DND-41 (cell line): ENCODE data around the gene DOCK4.

Experiments
- ATAC-seq: fragments of 200-7000 bp; cut with Tn5 transposase; 3 replicates; pipeline ENCODE4 v1.9.1; 2021; ENCODE audit warnings: low read depth; ENCODE audit not compliant: insufficient read depth
- DNase-seq: peaks from one replicate; pipeline ENCODE4 v3.0.0-alpha.2; 2020
- H2AFZ ChIP-seq: 2 replicates; pipeline ENCODE4 v1.6.0; 2012; ENCODE audit warnings: low read depth, low read length
- H3K27ac ChIP-seq: 2 replicates; pipeline ENCODE4 v1.5.1; 2012; ENCODE audit warnings: low read length, inconsistent platforms
- H3K27me3 ChIP-seq: fragments of 200-600 bp; sonication (generic); 2 replicates; pipeline ENCODE4 v1.6.0; 2012; ENCODE audit warnings: low read length, mild to moderate bottlenecking, inconsistent platforms; ENCODE audit not compliant: insufficient read depth, poor library complexity
- H3K36me3 ChIP-seq: 2 replicates; pipeline ENCODE4 v1.5.1; 2012; ENCODE audit warnings: low read length, inconsistent platforms; ENCODE audit not compliant: insufficient read depth
- H3K4me1 ChIP-seq: 2 replicates; pipeline ENCODE4 v1.5.1; 2012; ENCODE audit warnings: mild to moderate bottlenecking, low read length; ENCODE audit not compliant: insufficient read depth
- H3K4me2 ChIP-seq: 2 replicates; pipeline ENCODE4 v1.6.0; 2012; ENCODE audit warnings: mild to moderate bottlenecking, moderate library complexity, low read length, inconsistent platforms; ENCODE audit not compliant: insufficient read depth
- H3K4me3 ChIP-seq, 2 experiments: fragments of 200-600 bp in 1 of 2; shearing (Covaris generic) in 1 of 2; 2 replicates each; pipeline ENCODE4 v1.5.1; 2012 to 2016; ENCODE audit warnings: inconsistent platforms in 2 of 2, low read length in 2 of 2, mild to moderate bottlenecking in 2 of 2, low read depth in 1 of 2, moderate library complexity in 1 of 2
- H3K79me2 ChIP-seq: 2 replicates; pipeline ENCODE4 v1.6.0; 2012; ENCODE audit warnings: low read length, inconsistent platforms; ENCODE audit not compliant: insufficient read depth
- H3K9ac ChIP-seq: 2 replicates; pipeline ENCODE4 v1.6.0; 2012; ENCODE audit warnings: low read depth, mild to moderate bottlenecking, inconsistent platforms, low read length, moderate library complexity
- H3K9me3 ChIP-seq: 2 replicates; pipeline ENCODE4 v1.5.1; 2012; ENCODE audit warnings: low read length, moderate library complexity, mild to moderate bottlenecking, inconsistent platforms; ENCODE audit not compliant: insufficient read depth, severe bottlenecking
- H4K20me1 ChIP-seq: 2 replicates; pipeline ENCODE4 v1.6.0; 2012; ENCODE audit warnings: low read length; ENCODE audit not compliant: insufficient read depth
- EZH2 ChIP-seq: IDR thresholded peaks from 3 replicates; pipeline ENCODE4 v1.6.1; 2012; ENCODE audit warnings: borderline replicate concordance, low read depth, mild to moderate bottlenecking, moderate library complexity, low read length, inconsistent platforms; ENCODE audit not compliant: severe bottlenecking
- TF ChIP-seq, protein P1 (sequence below): IDR thresholded peaks from 2 replicates; pipeline ENCODE4 v1.5.1; 2012; ENCODE audit warnings: borderline replicate concordance, low read length, moderate library complexity, mild to moderate bottlenecking; ENCODE audit not compliant: poor library complexity, severe bottlenecking; ENCODE audit errors: extremely low read depth

The DOCK4 gene

DNA sequence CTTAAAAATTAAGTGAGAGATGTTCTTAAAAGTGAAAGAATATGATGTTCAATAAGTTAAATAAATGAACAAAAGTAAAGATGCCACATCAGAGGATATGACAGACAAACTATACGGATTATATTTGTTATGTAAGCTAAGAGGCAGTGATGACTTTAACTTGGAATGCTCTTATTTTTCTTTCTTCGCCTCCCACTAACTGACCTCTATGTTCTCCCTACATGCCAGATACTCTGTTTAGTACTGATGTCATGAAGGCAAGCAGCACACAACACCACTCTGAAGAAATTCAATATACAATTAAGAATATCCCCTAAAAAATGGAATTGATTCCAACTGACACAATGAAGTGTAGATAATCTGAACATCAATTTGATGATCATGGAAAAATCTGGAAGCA lies 223.4 kb downstream of the DOCK4 start:
- TF ChIP-seq EZH2: no peak
- TF ChIP-seq, protein P1, sequence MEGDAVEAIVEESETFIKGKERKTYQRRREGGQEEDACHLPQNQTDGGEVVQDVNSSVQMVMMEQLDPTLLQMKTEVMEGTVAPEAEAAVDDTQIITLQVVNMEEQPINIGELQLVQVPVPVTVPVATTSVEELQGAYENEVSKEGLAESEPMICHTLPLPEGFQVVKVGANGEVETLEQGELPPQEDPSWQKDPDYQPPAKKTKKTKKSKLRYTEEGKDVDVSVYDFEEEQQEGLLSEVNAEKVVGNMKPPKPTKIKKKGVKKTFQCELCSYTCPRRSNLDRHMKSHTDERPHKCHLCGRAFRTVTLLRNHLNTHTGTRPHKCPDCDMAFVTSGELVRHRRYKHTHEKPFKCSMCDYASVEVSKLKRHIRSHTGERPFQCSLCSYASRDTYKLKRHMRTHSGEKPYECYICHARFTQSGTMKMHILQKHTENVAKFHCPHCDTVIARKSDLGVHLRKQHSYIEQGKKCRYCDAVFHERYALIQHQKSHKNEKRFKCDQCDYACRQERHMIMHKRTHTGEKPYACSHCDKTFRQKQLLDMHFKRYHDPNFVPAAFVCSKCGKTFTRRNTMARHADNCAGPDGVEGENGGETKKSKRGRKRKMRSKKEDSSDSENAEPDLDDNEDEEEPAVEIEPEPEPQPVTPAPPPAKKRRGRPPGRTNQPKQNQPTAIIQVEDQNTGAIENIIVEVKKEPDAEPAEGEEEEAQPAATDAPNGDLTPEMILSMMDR: no peak
- Histone ChIP-seq H3K36me3 (no peaks in the 10 kb centered on the region), H3K27ac (no peak overlapping the region), H3K4me1 (no peaks in the 10 kb centered on the region), H2AFZ (no peak overlapping the region), H4K20me1 (no peaks in the 10 kb centered on the region), H3K4me2 (no peak overlapping the region), H3K9me3 (no peaks in the 10 kb centered on the region), H3K9ac (no peak overlapping the region), H3K4me3 (no peak overlapping the region), H3K27me3 (no peaks in the 10 kb centered on the region), H3K79me2 (no peaks in the 10 kb centered on the region)
- no peak for ATAC-seq
- DNase-seq: no peak

- H3K4me2 ChIP-seq: no peak overlapping the region
- no peak overlapping the region for H3K27ac ChIP-seq
- no peaks in the 10 kb centered on the region for H4K20me1 ChIP-seq
- no peaks in the 10 kb centered on the region for H3K36me3 ChIP-seq
- no peaks in the 10 kb centered on the region for H3K4me1 ChIP-seq
- no peak overlapping the region for H3K4me3 ChIP-seq
- no peak for ATAC-seq
- DNase-seq: no peak
- TF ChIP-seq, protein P1: no peak
- no peak for TF ChIP-seq EZH2
- H3K79me2 ChIP-seq: no peaks in the 10 kb centered on the region
- no peak overlapping the region for H2AFZ ChIP-seq
- no peaks in the 10 kb centered on the region for H3K9me3 ChIP-seq
- no peak overlapping the region for H3K9ac ChIP-seq
- H3K27me3 ChIP-seq: no peaks in the 10 kb centered on the region
Observed at GRCh38 chr7:111982133-111982532, 224.1 kb downstream of the DOCK4 start.

DNA sequence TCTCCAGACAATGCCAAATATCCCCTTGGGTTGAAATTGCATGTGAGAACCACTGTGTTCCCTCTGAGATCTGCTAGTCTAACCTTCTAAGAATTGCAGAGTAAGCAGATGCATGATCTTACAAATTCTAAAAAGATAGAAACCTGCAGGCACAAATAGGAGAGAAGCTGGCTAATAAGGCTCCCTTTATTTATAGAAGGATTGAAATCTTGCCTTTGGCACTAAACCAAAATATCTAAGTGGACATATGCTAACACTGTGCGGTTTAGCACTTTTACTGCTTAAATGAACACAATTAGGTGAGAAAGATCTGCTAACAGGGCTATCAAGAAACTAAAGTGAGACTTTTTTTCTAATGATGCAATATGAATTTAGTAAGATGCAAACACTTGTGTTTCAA lies 225.5 kb downstream of the DOCK4 start:
- H3K9me3 ChIP-seq: no peaks in the 10 kb centered on the region
- no peaks in the 10 kb centered on the region for H3K79me2 ChIP-seq
- H3K27me3 ChIP-seq: no peaks in the 10 kb centered on the region
- DNase-seq: no peak
- H4K20me1 ChIP-seq: no peaks in the 10 kb centered on the region
- no peaks in the 10 kb centered on the region for H3K36me3 ChIP-seq
- no peak overlapping the region for H3K27ac ChIP-seq
- no peaks in the 10 kb centered on the region for H3K4me1 ChIP-seq
- no peak overlapping the region for H3K4me3 ChIP-seq
- H3K9ac ChIP-seq: no peak overlapping the region
- no peak for TF ChIP-seq EZH2
- TF ChIP-seq, protein P1: no peak
- ATAC-seq: no peak
- no peak overlapping the region for H2AFZ ChIP-seq
- no peak overlapping the region for H3K4me2 ChIP-seq

- no peaks in the 10 kb centered on the region for H3K9me3 ChIP-seq
- DNase-seq: no peak
- H3K36me3 ChIP-seq: no peaks in the 10 kb centered on the region
- TF ChIP-seq, protein P1: no peak
- no peak for TF ChIP-seq EZH2
- H2AFZ ChIP-seq: no peak overlapping the region
- no peak overlapping the region for H3K9ac ChIP-seq
- ATAC-seq: no peak
- H3K4me3 ChIP-seq: no peak overlapping the region
- no peaks in the 10 kb centered on the region for H3K4me1 ChIP-seq
- H3K4me2 ChIP-seq: no peak overlapping the region
- no peaks in the 10 kb centered on the region for H3K27me3 ChIP-seq
- H4K20me1 ChIP-seq: no peaks in the 10 kb centered on the region
- H3K79me2 ChIP-seq: no peaks in the 10 kb centered on the region
- no peak overlapping the region for H3K27ac ChIP-seq
Observed at GRCh38 chr7:111975346-111975745, 230.9 kb downstream of the DOCK4 start.
